NB4 (cell line): ENCODE results near the gene MYZAP.

ENCODE experiments used
- MYC ChIP-seq: IDR thresholded peaks from 2 replicates; pipeline ENCODE4 v1.6.1; 2011; ENCODE audit warnings: low read depth, low read length
- POLR2A ChIP-seq: IDR thresholded peaks from 2 replicates; pipeline ENCODE4 v1.6.1; 2011; ENCODE audit warnings: mild to moderate bottlenecking; ENCODE audit not compliant: insufficient read length; ENCODE audit errors: extremely low read depth
- TF ChIP-seq, protein P1 (sequence below): IDR thresholded peaks from one replicate; pipeline ENCODE4 v1.5.1; 2012; ENCODE audit warnings: low read depth, low read length

DNA sequence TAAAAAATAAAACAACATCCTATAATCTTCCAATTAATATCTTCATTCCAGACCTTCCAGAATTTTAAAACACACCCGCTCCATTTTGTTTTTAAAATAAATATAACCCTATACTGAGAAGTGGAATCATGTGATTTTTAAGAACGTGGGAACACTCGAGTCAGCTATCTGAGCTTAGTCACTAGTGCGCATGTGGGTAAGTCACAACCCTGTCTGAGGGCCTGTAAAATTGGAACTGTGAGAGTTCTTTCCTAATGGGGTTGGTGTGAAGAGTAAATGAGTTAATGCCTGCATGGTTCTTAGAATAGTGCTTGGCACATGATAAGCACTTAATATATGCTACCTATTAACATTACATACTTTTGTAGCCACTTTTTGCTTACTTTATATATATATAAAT lies 95.0 kb downstream of the MYZAP start:
- TF ChIP-seq, protein P1, sequence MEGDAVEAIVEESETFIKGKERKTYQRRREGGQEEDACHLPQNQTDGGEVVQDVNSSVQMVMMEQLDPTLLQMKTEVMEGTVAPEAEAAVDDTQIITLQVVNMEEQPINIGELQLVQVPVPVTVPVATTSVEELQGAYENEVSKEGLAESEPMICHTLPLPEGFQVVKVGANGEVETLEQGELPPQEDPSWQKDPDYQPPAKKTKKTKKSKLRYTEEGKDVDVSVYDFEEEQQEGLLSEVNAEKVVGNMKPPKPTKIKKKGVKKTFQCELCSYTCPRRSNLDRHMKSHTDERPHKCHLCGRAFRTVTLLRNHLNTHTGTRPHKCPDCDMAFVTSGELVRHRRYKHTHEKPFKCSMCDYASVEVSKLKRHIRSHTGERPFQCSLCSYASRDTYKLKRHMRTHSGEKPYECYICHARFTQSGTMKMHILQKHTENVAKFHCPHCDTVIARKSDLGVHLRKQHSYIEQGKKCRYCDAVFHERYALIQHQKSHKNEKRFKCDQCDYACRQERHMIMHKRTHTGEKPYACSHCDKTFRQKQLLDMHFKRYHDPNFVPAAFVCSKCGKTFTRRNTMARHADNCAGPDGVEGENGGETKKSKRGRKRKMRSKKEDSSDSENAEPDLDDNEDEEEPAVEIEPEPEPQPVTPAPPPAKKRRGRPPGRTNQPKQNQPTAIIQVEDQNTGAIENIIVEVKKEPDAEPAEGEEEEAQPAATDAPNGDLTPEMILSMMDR, result no peak
- no peak for TF ChIP-seq MYC
- TF ChIP-seq POLR2A, result no peak
